GM18868 (cell line): ENCODE results near the gene F9.

Experiments used
- ATAC-seq: cut with Tn5 transposase; IDR thresholded peaks from one replicate; pipeline ENCODE4 v1.9.1; 2021; ENCODE audit warnings: mild to moderate bottlenecking, moderate library complexity; ENCODE audit not compliant: unreplicated experiment

The F9 gene

GRCh38 chrX:139596068-139596467 lies 65.5 kb downstream of the F9 start:
- no peak for ATAC-seq

- ATAC-seq = no peak
These were observed 69.6 kb downstream of the F9 start for GRCh38 chrX:139600105-139600504.
